H1 (cell line): ENCODE measurements around the gene NFIA. TPM values are rescaled to one million over a fixed set of nuclear protein-coding genes. Genes with fewer than 3 reads are reported as not detected.

Experiments used
- CTCF ChIA-PET: fragments of 300-600 bp; sonication (Branson Sonifier 250); formaldehyde crosslinking; loops from one replicate; lab custom pipeline; 2021; ENCODE audit not compliant: partially characterized antibody; lab: Charles Lee
- POLR2A ChIA-PET: fragments of 300-600 bp; sonication (Branson Sonifier 250); formaldehyde crosslinking; loops from one replicate; lab custom pipeline; 2021; ENCODE audit warnings: inconsistent platforms; ENCODE audit not compliant: partially characterized antibody; lab: Charles Lee
- DNase-seq, 2 experiments: peaks; one replicate each; pipeline versions ENCODE4 v3.0.0 to v3.0.0-alpha.2; 2010 to 2022; ENCODE audit warnings: low spot score in 2 of 2, low read depth in 1 of 2, mixed read lengths in 1 of 2
- FAIRE-seq: peaks from 2 replicates; lab custom pipeline; 2011; peaks lifted over from hg19 to GRCh38; lab: Jason Lieb, UNC
- H2AFZ ChIP-seq: 2 replicates; pipeline ENCODE4 v1.8.1; 2012; ENCODE audit warnings: low read length, inconsistent platforms
- H2AK5ac ChIP-seq: 2 replicates; pipeline ENCODE4 v1.6.1; 2013; ENCODE audit warnings: low read depth, low read length
- H2BK120ac ChIP-seq: replicated peaks from 2 replicates; pipeline ENCODE3; 2013; ENCODE audit warnings: low read depth, low read length, inconsistent platforms
- H2BK12ac ChIP-seq: 2 replicates; pipeline ENCODE4 v1.6.1; 2013; ENCODE audit warnings: low read depth, low read length
- H2BK15ac ChIP-seq: 2 replicates; pipeline ENCODE4 v1.6.1; 2013; ENCODE audit warnings: low read length
- H2BK20ac ChIP-seq: 2 replicates; pipeline ENCODE4 v1.6.1; 2013; ENCODE audit warnings: low read length
- H2BK5ac ChIP-seq: 2 replicates; pipeline ENCODE4 v1.6.1; 2013; ENCODE audit warnings: low read depth, low read length
- H3K14ac ChIP-seq: 2 replicates; pipeline ENCODE4 v1.6.1; 2013; ENCODE audit warnings: inconsistent platforms; ENCODE audit not compliant: insufficient read length
- H3K18ac ChIP-seq: 2 replicates; pipeline ENCODE4 v1.6.1; 2013; ENCODE audit warnings: low read length; ENCODE audit errors: extremely low read depth
- H3K23ac ChIP-seq: 2 replicates; pipeline ENCODE4 v1.6.1; 2013; ENCODE audit warnings: inconsistent platforms; ENCODE audit not compliant: insufficient read length
- H3K23me2 ChIP-seq: 2 replicates; pipeline ENCODE4 v1.6.1; 2013; ENCODE audit warnings: low read depth, low read length
- H3K27ac ChIP-seq: 2 replicates; pipeline ENCODE4 v1.6.1; 2011; ENCODE audit warnings: low read depth, low read length, inconsistent platforms
- H3K27me3 ChIP-seq, 4 experiments: replicated peaks in 1 of 4; 1 replicate in 1 of 4; 2 replicates in 3 of 4; pipeline versions ENCODE4 v1.6.1 to v1.8.1; 2011 to 2013; ENCODE audit warnings: low read length in 3 of 4, mild to moderate bottlenecking in 3 of 4, inconsistent platforms in 2 of 4, mixed read lengths in 2 of 4, moderate library complexity in 1 of 4; ENCODE audit not compliant: control insufficient read depth in 3 of 4, insufficient read depth in 3 of 4; ENCODE audit errors: extremely low read depth in 1 of 4
- H3K36me3 ChIP-seq, 4 experiments: 2 replicates each; pipeline versions ENCODE4 v1.6.1 to v1.8.1; 2011 to 2013; ENCODE audit warnings: mild to moderate bottlenecking in 4 of 4, low read length in 3 of 4, moderate library complexity in 2 of 4, control low read depth in 1 of 4, inconsistent platforms in 1 of 4; ENCODE audit not compliant: insufficient read depth in 4 of 4, control insufficient read depth in 2 of 4
- H3K4ac ChIP-seq: replicated peaks from 2 replicates; pipeline ENCODE3; 2013; ENCODE audit warnings: low read length, low read depth, mixed read lengths, inconsistent platforms; ENCODE audit not compliant: insufficient read length
- H3K4me1 ChIP-seq, 4 experiments: replicated peaks in 1 of 4; 1 replicate in 1 of 4; 2 replicates in 3 of 4; pipeline versions ENCODE4 v1.6.1 to v1.8.1; 2011 to 2013; ENCODE audit warnings: low read length in 3 of 4, inconsistent platforms in 2 of 4, mixed read lengths in 1 of 4; ENCODE audit not compliant: insufficient read depth in 4 of 4, control insufficient read depth in 3 of 4
- H3K4me2 ChIP-seq, 2 experiments: 2 replicates each; pipeline versions ENCODE4 v1.6.1 to v1.8.1; 2011 to 2013; ENCODE audit warnings: low read depth in 2 of 2, low read length in 2 of 2, control low read depth in 1 of 2, inconsistent platforms in 1 of 2, mild to moderate bottlenecking in 1 of 2; ENCODE audit not compliant: insufficient read depth in 1 of 2
- H3K4me3 ChIP-seq, 4 experiments: fragments of 200-600, 300-600 bp in 1 of 4; sonication (generic), shearing (Covaris generic), sonication (Bioruptor Twin) in 1 of 4; 2 replicates each; pipeline versions ENCODE4 v1.5.1 to v1.8.1; 2011 to 2016; ENCODE audit warnings: low read length in 4 of 4, low read depth in 3 of 4, control low read depth in 2 of 4, inconsistent platforms in 2 of 4, mild to moderate bottlenecking in 2 of 4, mixed read lengths in 1 of 4, moderate library complexity in 1 of 4; ENCODE audit not compliant: insufficient read depth in 2 of 4; ENCODE audit errors: extremely low read depth in 1 of 4
- H3K56ac ChIP-seq: replicated peaks from 2 replicates; pipeline ENCODE3; 2013; ENCODE audit warnings: low read depth, mild to moderate bottlenecking, mixed read lengths, low read length, inconsistent platforms; ENCODE audit not compliant: insufficient read length
- H3K79me1 ChIP-seq: 2 replicates; pipeline ENCODE4 v1.6.1; 2013; ENCODE audit warnings: low read depth, low read length, control low read depth
- H3K79me2 ChIP-seq, 2 experiments: 2 replicates each; pipeline versions ENCODE4 v1.6.1 to v1.8.1; 2012 to 2013; ENCODE audit warnings: low read length in 2 of 2, mild to moderate bottlenecking in 2 of 2, inconsistent platforms in 1 of 2; ENCODE audit not compliant: insufficient read depth in 2 of 2, control insufficient read depth in 1 of 2
- H3K9ac ChIP-seq, 4 experiments: replicated peaks in 1 of 4; 1 replicate in 1 of 4; 2 replicates in 3 of 4; pipeline versions ENCODE4 v1.6.1 to v1.8.1; 2011 to 2013; ENCODE audit warnings: low read depth in 3 of 4, low read length in 3 of 4, control low read depth in 2 of 4, mild to moderate bottlenecking in 2 of 4, moderate library complexity in 2 of 4, inconsistent platforms in 1 of 4; ENCODE audit errors: extremely low read depth in 1 of 4
- H3K9me3 ChIP-seq, 2 experiments: 2 replicates each; pipeline versions ENCODE4 v1.6.1 to v1.8.1; 2012 to 2013; ENCODE audit warnings: mild to moderate bottlenecking in 2 of 2, moderate library complexity in 2 of 2, control low read depth in 1 of 2, inconsistent platforms in 1 of 2, low read depth in 1 of 2, low read length in 1 of 2, mixed read lengths in 1 of 2; ENCODE audit not compliant: insufficient read depth in 2 of 2
- H4K20me1 ChIP-seq, 2 experiments: replicated peaks in 1 of 2; 2 replicates each; pipeline versions ENCODE3 to v1.8.1; 2011 to 2013; ENCODE audit warnings: inconsistent platforms in 2 of 2, low read length in 2 of 2, mild to moderate bottlenecking in 1 of 2; ENCODE audit not compliant: insufficient read depth in 2 of 2, control insufficient read depth in 1 of 2
- H4K5ac ChIP-seq: 2 replicates; pipeline ENCODE4 v1.6.1; 2013; ENCODE audit warnings: low read length, low read depth, mixed read lengths, inconsistent platforms; ENCODE audit not compliant: insufficient read length
- H4K8ac ChIP-seq: 2 replicates; pipeline ENCODE4 v1.8.0; 2013; ENCODE audit warnings: mild to moderate bottlenecking, moderate library complexity, low read length, inconsistent platforms; ENCODE audit not compliant: insufficient read depth; ENCODE audit errors: extremely low read depth
- H4K91ac ChIP-seq: replicated peaks from 2 replicates; pipeline ENCODE3; 2013; ENCODE audit warnings: low read length, mixed read lengths, inconsistent platforms; ENCODE audit not compliant: insufficient read length
- RFX5 ChIP-seq: IDR thresholded peaks from 2 replicates; pipeline ENCODE4 v1.6.1; 2011; ENCODE audit warnings: low read depth, low read length, improper control_type of control experiment, borderline replicate concordance
- RXRA ChIP-seq: IDR thresholded peaks from 2 replicates; pipeline ENCODE4 v1.6.1; 2011; ENCODE audit warnings: low read depth, mild to moderate bottlenecking, low read length, moderate library complexity; ENCODE audit not compliant: insufficient read depth
- SIN3A ChIP-seq, 2 experiments: IDR thresholded peaks in 1 of 2; conservative IDR thresholded peaks in 1 of 2; 2 replicates each; pipeline ENCODE4 v1.6.1; 2011 to 2012; ENCODE audit warnings: low read length in 2 of 2, improper control_type of control experiment in 1 of 2, low read depth in 1 of 2, mild to moderate bottlenecking in 1 of 2
- WGBS, 2 experiments: shearing (Covaris generic) in 1 of 2; methylation state at CpG; one replicate each; pipeline versions ENCODE4 v1.1.6 to v1.1.7; 2013 to 2015; ENCODE audit warnings: low lambda C conversion rate in 2 of 2, mixed read lengths in 2 of 2, inconsistent platforms in 1 of 2, low coverage in 1 of 2, missing lambda C conversion rate in 1 of 2; ENCODE audit not compliant: insufficient replicate concordance in 2 of 2, insufficient coverage in 1 of 2, insufficient read length in 1 of 2; ENCODE audit errors: extremely low coverage in 1 of 2, missing lambda C conversion rate in 1 of 2; 5-methylcytosine and 5-hydroxymethylcytosine counted together
- polyA plus RNA-seq, 7 experiments: library from polyadenylated mRNA; depleted of rRNA in 3 of 7; stranded (reverse) in 5 of 7; unstranded in 2 of 7; fragments of >200 nt in 5 of 7; fragments of 200-250 nt in 2 of 7; gene quantifications; 1 replicate in 5 of 7; 2 replicates in 1 of 7; 4 replicates in 1 of 7; pipeline versions ENCODE4 v1.2.1 to v1.2.3, GENCODE V29; 2011 to 2013; ENCODE audit warnings: missing spikeins in 2 of 7, mixed read lengths in 2 of 7
- total RNA-seq: library from RNA; stranded (reverse); fragmentation: NEBNext Ultra II Directional; extraction: Animal tissue kit (Norgen Biotek cat#: 25700); gene quantifications from 2 replicates; pipeline ENCODE4 v1.2.1, GENCODE V29; 2021
- TF ChIP-seq, protein P1 (sequence below): IDR thresholded peaks from 2 replicates; pipeline ENCODE4 v1.6.1; 2011; ENCODE audit warnings: low read depth, mild to moderate bottlenecking, low read length; ENCODE audit not compliant: insufficient read depth

Gene NFIA
- total and polyA plus RNA-seq, 2 of the 8 experiments (the other 6 are each of a cell fraction or from before 2014, with no cell fraction given), result 1.8 to 2.3 TPM

DNA sequence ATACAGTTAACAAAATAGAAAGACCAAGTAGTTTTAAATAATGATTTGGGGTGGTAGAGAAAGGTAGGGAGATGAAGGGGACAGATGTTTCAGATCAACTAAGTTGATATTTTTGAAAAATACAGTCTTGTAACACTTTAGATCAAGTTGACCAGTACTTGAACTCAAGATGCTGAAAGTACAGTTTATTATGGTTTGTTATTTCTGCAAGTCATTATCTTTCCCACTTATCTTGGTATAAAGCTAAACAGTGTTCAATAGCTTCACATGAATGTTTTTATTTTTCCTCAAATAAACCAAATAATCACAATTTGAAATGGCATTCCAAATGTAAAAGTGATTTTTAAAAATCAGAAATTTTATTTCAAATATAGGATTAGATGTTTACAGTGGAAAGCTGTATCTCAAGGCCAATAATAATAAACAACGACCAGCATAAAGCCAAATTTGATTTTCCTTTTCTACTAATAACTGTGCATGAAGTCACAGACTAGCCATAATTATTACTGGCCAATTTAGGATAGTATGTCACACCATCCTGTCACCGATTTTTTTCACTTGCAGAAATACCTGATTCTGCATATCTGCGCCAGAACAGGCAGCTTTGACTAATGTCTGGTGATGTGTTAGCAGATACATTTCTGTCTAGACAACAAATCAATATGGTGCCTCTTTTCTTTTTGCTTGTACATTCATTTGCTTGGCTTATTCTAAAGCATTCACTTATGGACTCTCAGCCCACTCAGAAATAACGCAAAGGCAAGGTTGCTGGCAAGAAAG lies 322.4 kb downstream of the NFIA start:
- no peak overlapping the region for H4K91ac ChIP-seq
- no peak overlapping the region for H3K23ac ChIP-seq
- no peaks in the 10 kb centered on the region for H3K36me3 ChIP-seq
- no peaks in the 10 kb centered on the region for H3K79me1 ChIP-seq
- no peak overlapping the region for H3K27ac ChIP-seq
- H3K18ac ChIP-seq, result no peak overlapping the region
- no peak overlapping the region for H3K14ac ChIP-seq
- POLR2A ChIA-PET, result no interaction called here
- no peak overlapping the region for H2BK5ac ChIP-seq
- no peak overlapping the region for H3K4me3 ChIP-seq
- DNase-seq (no peak), FAIRE-seq (no peak)
- no peaks in the 10 kb centered on the region for H4K20me1 ChIP-seq
- CTCF ChIA-PET, result interaction anchor here (0.8 to 1.3 kb wide), 4 partner anchors 13 to 355 kb away, joined by 3 to 4 read pairs (median 4); no protein-coding TSS in a partner anchor
- H3K23me2 ChIP-seq, result no peaks in the 10 kb centered on the region
- WGBS, 2 experiments, result 90% methylated on average over 4 of the region's 4 CpGs; no CpG with 5 or more reads in 1 of the 2 experiments
- H4K8ac ChIP-seq, result no peak overlapping the region
- H2AK5ac ChIP-seq, result no peak overlapping the region
- no peak overlapping the region for H4K5ac ChIP-seq
- no peak overlapping the region for H2BK12ac ChIP-seq
- no peaks in the 10 kb centered on the region for H3K27me3 ChIP-seq
- H2BK15ac ChIP-seq, result no peak overlapping the region
- H3K4me2 ChIP-seq, result no peak overlapping the region
- H3K4me1 ChIP-seq, result no peaks in the 10 kb centered on the region; a peak in 1 of 7 replicates
- H2AFZ ChIP-seq, result no peak overlapping the region
- no peak overlapping the region for H3K4ac ChIP-seq
- no peak overlapping the region for H3K56ac ChIP-seq
- H3K79me2 ChIP-seq, result no peaks in the 10 kb centered on the region
- no peaks in the 10 kb centered on the region for H3K9me3 ChIP-seq
- no peak overlapping the region for H3K9ac ChIP-seq
- H2BK120ac ChIP-seq, result no peak overlapping the region
- no peak overlapping the region for H2BK20ac ChIP-seq
- TF ChIP-seq RXRA (no peak), SIN3A (conservative IDR thresholded peaks at IDR 0.05 in 1 of 2, IDR thresholded peaks at IDR 0.05 in 1 of 2; ENCODE audit: low read depth in 1 of 2, low read length in 2 of 2) (no peak), RFX5 (no peak)
- TF ChIP-seq, protein P1, sequence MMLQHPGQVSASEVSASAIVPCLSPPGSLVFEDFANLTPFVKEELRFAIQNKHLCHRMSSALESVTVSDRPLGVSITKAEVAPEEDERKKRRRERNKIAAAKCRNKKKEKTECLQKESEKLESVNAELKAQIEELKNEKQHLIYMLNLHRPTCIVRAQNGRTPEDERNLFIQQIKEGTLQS, result no peak
